Stimulated activated CD4-positive, alpha-beta T cell treated with anti-CD3 and anti-CD28 coated beads, Interleukin-2, amount 100 ng/mL, for 24 hours (primary cell): ENCODE data around the gene SEC22C.

Source experiments
- DNase-seq, 2 donors: peaks; one replicate each; pipeline ENCODE4 v3.0.0-alpha.2; 2020

Gene SEC22C

GRCh38 chr3:42509111-42509510, 72.7 kb downstream of the SEC22C start:
- no peak for DNase-seq

GRCh38 chr3:42508562-42508961, 73.2 kb downstream of the SEC22C start:
- no peak for DNase-seq

GRCh38 chr3:42507761-42508335, 73.9 kb downstream of the SEC22C start:
- DNase-seq = no peak

- no peak for DNase-seq
These were observed 74.5 kb downstream of the SEC22C start for GRCh38 chr3:42507252-42507651.

- peak in 1 of 2 donors; percentile 16 for DNase-seq
These were observed 75.8 kb downstream of the SEC22C start for GRCh38 chr3:42505849-42506410.

- peak in 1 of 2 donors; percentile 16 for DNase-seq
These were observed 76.5 kb downstream of the SEC22C start for GRCh38 chr3:42505128-42505848.

GRCh38 chr3:42504334-42505127, 77.2 kb downstream of the SEC22C start:
- DNase-seq = peak in 1 of 2 donors; percentile 14

- DNase-seq = no peak
These were observed 77.8 kb downstream of the SEC22C start for GRCh38 chr3:42503957-42504333.

- DNase-seq = peak in 1 of 2 donors; percentile 17
These were observed 78.4 kb downstream of the SEC22C start for GRCh38 chr3:42503251-42503924.

- DNase-seq = peak; percentile 94
These were observed 79.1 kb downstream of the SEC22C start, which contains the start of gene VIPR1 for GRCh38 chr3:42502429-42503250. Gene VIPR1 (plus strand): TSS chr3:42502643. CDS start chr3:42502736, 93 bp downstream.

- DNase-seq = peak; percentile 68 to 70
These were observed 79.9 kb downstream of the SEC22C start for GRCh38 chr3:42501681-42502428.

GRCh38 chr3:42501321-42501680, 80.5 kb downstream of the SEC22C start:
- no peak for DNase-seq

GRCh38 chr3:42500909-42501308, 80.9 kb downstream of the SEC22C start:
- no peak for DNase-seq

GRCh38 chr3:42500091-42500490, 81.7 kb downstream of the SEC22C start:
- no peak for DNase-seq

GRCh38 chr3:42499478-42499871, 82.3 kb downstream of the SEC22C start:
- peak in 1 of 2 donors; percentile 0 for DNase-seq

GRCh38 chr3:42498791-42499477, 82.8 kb downstream of the SEC22C start:
- DNase-seq = peak in 1 of 2 donors; percentile 17

- DNase-seq = no peak
These were observed 83.7 kb downstream of the SEC22C start for GRCh38 chr3:42498034-42498433.
